H9 (cell line): Measurements from ENCODE around the gene ZNF730. TPM values are rescaled to one million over a fixed set of nuclear protein-coding genes. Genes with fewer than 3 reads are reported as not detected.
A peak's percentile ranks its signal among the peaks of the same experiment; 100 is the strongest.

Experiments
- DNase-seq: peaks from one replicate; pipeline ENCODE4 v3.0.0-alpha.2; 2017
- H2AFZ ChIP-seq: one replicate; pipeline ENCODE4 v1.6.1; 2013; ENCODE audit warnings: mild to moderate bottlenecking, low read length, control low read depth, moderate library complexity
- H2AK5ac ChIP-seq: 2 replicates; pipeline ENCODE4 v1.6.1; 2013; ENCODE audit warnings: low read length, control low read depth, mixed read lengths; ENCODE audit not compliant: insufficient read length
- H2BK120ac ChIP-seq: one replicate; pipeline ENCODE4 v1.6.1; 2013; ENCODE audit warnings: low read depth, mild to moderate bottlenecking, low read length, control low read depth, inconsistent platforms; ENCODE audit not compliant: poor library complexity, severe bottlenecking
- H2BK12ac ChIP-seq: 2 replicates; pipeline ENCODE4 v1.6.1; 2013; ENCODE audit warnings: low read length, control low read depth, mixed read lengths, low read depth; ENCODE audit not compliant: insufficient read length
- H2BK15ac ChIP-seq: 2 replicates; pipeline ENCODE4 v1.6.1; 2013; ENCODE audit warnings: low read depth, low read length, control low read depth
- H2BK20ac ChIP-seq: one replicate; pipeline ENCODE4 v1.6.1; 2013; ENCODE audit warnings: low read depth, mild to moderate bottlenecking, low read length, control low read depth, inconsistent platforms; ENCODE audit not compliant: poor library complexity, severe bottlenecking
- H2BK5ac ChIP-seq: 2 replicates; pipeline ENCODE4 v1.6.1; 2013; ENCODE audit warnings: low read length, control low read depth, mixed read lengths; ENCODE audit not compliant: insufficient read length
- H3K14ac ChIP-seq: 2 replicates; pipeline ENCODE4 v1.6.1; 2013; ENCODE audit warnings: low read length, control low read depth; ENCODE audit not compliant: insufficient read depth
- H3K18ac ChIP-seq: 2 replicates; pipeline ENCODE4 v1.6.1; 2013; ENCODE audit warnings: low read depth, mild to moderate bottlenecking, mixed read lengths, low read length, control low read depth; ENCODE audit not compliant: insufficient read length
- H3K23ac ChIP-seq: 2 replicates; pipeline ENCODE4 v1.6.1; 2013; ENCODE audit warnings: low read length, control low read depth, mixed read lengths, low read depth; ENCODE audit not compliant: insufficient read length
- H3K23me2 ChIP-seq: 2 replicates; pipeline ENCODE4 v1.6.1; 2013; ENCODE audit warnings: low read depth, mild to moderate bottlenecking, mixed read lengths, low read length, control low read depth; ENCODE audit not compliant: insufficient read length, poor library complexity, severe bottlenecking
- H3K27ac ChIP-seq: 2 replicates; pipeline ENCODE4 v1.5.1; 2013; ENCODE audit warnings: low read length, control low read depth, mixed read lengths, low read depth; ENCODE audit not compliant: insufficient read length
- H3K27me3 ChIP-seq: 2 replicates; pipeline ENCODE4 v1.6.1; 2013; ENCODE audit warnings: low read length, control low read depth, inconsistent platforms; ENCODE audit not compliant: insufficient read depth
- H3K4ac ChIP-seq: 2 replicates; pipeline ENCODE4 v1.6.1; 2013; ENCODE audit warnings: low read depth, mild to moderate bottlenecking, control low read depth, inconsistent platforms, low read length, moderate library complexity
- H3K4me1 ChIP-seq: 2 replicates; pipeline ENCODE4 v1.6.1; 2013; ENCODE audit warnings: low read length, control low read depth, inconsistent platforms; ENCODE audit not compliant: insufficient read depth
- H3K4me2 ChIP-seq: 2 replicates; pipeline ENCODE4 v1.6.1; 2013; ENCODE audit warnings: low read length, control low read depth, mixed read lengths; ENCODE audit not compliant: insufficient read length, insufficient read depth
- H3K56ac ChIP-seq: 2 replicates; pipeline ENCODE4 v1.6.1; 2013; ENCODE audit warnings: low read depth, mild to moderate bottlenecking, mixed read lengths, low read length, control low read depth; ENCODE audit not compliant: insufficient read length
- H3K79me1 ChIP-seq: 2 replicates; pipeline ENCODE4 v1.6.1; 2013; ENCODE audit warnings: low read depth, mild to moderate bottlenecking, moderate library complexity, low read length, control low read depth, inconsistent platforms; ENCODE audit not compliant: insufficient read depth, poor library complexity, severe bottlenecking
- H3K79me2 ChIP-seq: 2 replicates; pipeline ENCODE4 v1.6.1; 2013; ENCODE audit warnings: low read length, control low read depth, inconsistent platforms; ENCODE audit not compliant: insufficient read depth
- H3K9ac ChIP-seq: 2 replicates; pipeline ENCODE4 v1.6.1; 2013; ENCODE audit warnings: low read length, control low read depth, mixed read lengths; ENCODE audit not compliant: insufficient read length; ENCODE audit errors: extremely low read depth
- H3K9me3 ChIP-seq: one replicate; pipeline ENCODE4 v1.6.1; 2013; ENCODE audit warnings: low read depth, low read length, inconsistent platforms; ENCODE audit not compliant: control insufficient read depth
- H3T11ph ChIP-seq: one replicate; pipeline ENCODE4 v1.6.1; 2013; ENCODE audit warnings: mild to moderate bottlenecking, low read length, control low read depth, inconsistent platforms
- H4K20me1 ChIP-seq: one replicate; pipeline ENCODE4 v1.6.1; 2013; ENCODE audit not compliant: control insufficient read depth, insufficient read length, insufficient read depth
- H4K5ac ChIP-seq: 2 replicates; pipeline ENCODE4 v1.6.1; 2013; ENCODE audit warnings: low read depth, mild to moderate bottlenecking, mixed read lengths, low read length, control low read depth; ENCODE audit not compliant: insufficient read length
- H4K8ac ChIP-seq: replicated peaks from 2 replicates; pipeline ENCODE4 v1.6.1; 2013; ENCODE audit warnings: low read length, control low read depth, mixed read lengths, low read depth; ENCODE audit not compliant: insufficient read length
- H4K91ac ChIP-seq: 2 replicates; pipeline ENCODE4 v1.6.1; 2013; ENCODE audit warnings: low read depth, mild to moderate bottlenecking, moderate library complexity, mixed read lengths, low read length, control low read depth; ENCODE audit not compliant: insufficient read length
- H3K27ac Mint-ChIP-seq, 3 experiments: 2 replicates in 2 of 3; 3 replicates in 1 of 3; pipeline ENCODE4 v1.8.0; 2020 to 2021; ENCODE audit warnings: mixed read lengths in 3 of 3, mild to moderate bottlenecking in 1 of 3, moderate library complexity in 1 of 3
- H3K27me3 Mint-ChIP-seq: 2 replicates; pipeline ENCODE4 v1.8.0; 2021; ENCODE audit warnings: low read depth, mild to moderate bottlenecking, moderate library complexity, mixed read lengths
- H3K36me3 Mint-ChIP-seq, 3 experiments: 2 replicates in 2 of 3; 3 replicates in 1 of 3; pipeline ENCODE4 v1.8.0; 2020 to 2021; ENCODE audit warnings: low read depth in 3 of 3, mixed read lengths in 3 of 3; ENCODE audit not compliant: insufficient read depth in 1 of 3
- H3K4me1 Mint-ChIP-seq, 2 experiments: 2 replicates each; pipeline ENCODE4 v1.8.0; 2020; ENCODE audit warnings: mixed read lengths in 2 of 2
- H3K4me3 Mint-ChIP-seq, 2 experiments: 2 replicates in 1 of 2; 3 replicates in 1 of 2; pipeline ENCODE4 v1.8.0; 2020 to 2021; ENCODE audit warnings: mild to moderate bottlenecking in 2 of 2, mixed read lengths in 2 of 2, moderate library complexity in 1 of 2
- H3K9me3 Mint-ChIP-seq, 2 experiments: 2 replicates in 1 of 2; 3 replicates in 1 of 2; pipeline ENCODE4 v1.8.0; 2020; ENCODE audit warnings: mild to moderate bottlenecking in 2 of 2, mixed read lengths in 2 of 2, moderate library complexity in 1 of 2
- CTCF ChIP-seq: fragments of 200-600 bp; sonication (generic); conservative IDR thresholded peaks from 3 replicates; pipeline ENCODE4 v1.8.0; 2021; ENCODE audit warnings: antibody characterized with exemption, mild to moderate bottlenecking
- WGBS: extraction: QIAGEN DNeasy Blood & Tissue Kit; methylation state at CpG from one replicate; pipeline ENCODE4 v1.1.7; 2013; ENCODE audit warnings: missing lambda C conversion rate, low lambda C conversion rate, mixed read lengths; ENCODE audit not compliant: insufficient read length; ENCODE audit errors: extremely low coverage; 5-methylcytosine and 5-hydroxymethylcytosine counted together
- long read RNA-seq: library from polyadenylated mRNA; unstranded; transcript quantifications from one replicate; pipeline ENCODE4 v2.0.0, GENCODE V29; 2020
- total RNA-seq: library from RNA; stranded (reverse); gene quantifications from 2 replicates; pipeline ENCODE4 v1.2.1, GENCODE V29; 2021

The ZNF730 gene
- 19.7 and 21.4 TPM in 2 replicates for total RNA-seq
- long read RNA-seq, transcript ZNF730-202 (4 exons, 2,374 nt) = major isoform, 16 of 39 reads
- long read RNA-seq, partial matches to known transcripts = 0 of 39 reads
- long read RNA-seq, other reads (novel, unspliced or antisense) = 23 of 39 reads

GRCh38 chr19:23116802-23117571 is at the start of gene ZNF730:
TSS of gene ZNF730 (plus strand) at chr19:23117025. CDS start at chr19:23117174, 149 bp downstream.
- H3K14ac ChIP-seq = peak within 1 kb of the TSS; percentile 99

More at GRCh38 chr19:23116802-23117571, at the start of gene ZNF730:
- H3K27ac ChIP-seq = peak within 1 kb of the TSS; percentile 94
- Mint-ChIP-seq H3K4me3 (peak within 1 kb of the TSS; percentile 90 to 94), H3K27me3 (no peaks in the 10 kb centered on the region), H3K4me1 (peaks cover 16 to 18% of the 10 kb centered on the region in 2 experiments), H3K9me3 (peaks cover 3 to 23% of the 10 kb centered on the region in 2 experiments; a peak in 4 of 5 replicates), H3K27ac (peak within 1 kb of the TSS; percentile 99 to 100 (median 100)), H3K36me3 (peaks cover 23 to 32% (median 31%) of the 10 kb centered on the region in 3 experiments)
- H2BK120ac ChIP-seq = peak within 1 kb of the TSS; percentile 86
- H2BK15ac ChIP-seq = no peak within 1 kb of the TSS
- H2AFZ ChIP-seq = no peak within 1 kb of the TSS
- H4K8ac ChIP-seq = peak within 1 kb of the TSS; percentile 47
- H4K91ac ChIP-seq = no peak within 1 kb of the TSS
- H3K4me2 ChIP-seq = peak within 1 kb of the TSS; percentile 81
- peak within 1 kb of the TSS; percentile 99 for H3K18ac ChIP-seq
- peak within 1 kb of the TSS; percentile 76 for H4K5ac ChIP-seq
- H3K27me3 ChIP-seq = no peaks in the 10 kb centered on the region
- WGBS = no CpG with 5 or more reads among the region's 44 CpGs
- peak within 1 kb of the TSS; percentile 20 for H3T11ph ChIP-seq
- H2AK5ac ChIP-seq = no peak within 1 kb of the TSS
- no peaks in the 10 kb centered on the region for H3K79me2 ChIP-seq
- no peaks in the 10 kb centered on the region; the same call in 1 of the 2 replicates for H3K4me1 ChIP-seq
- H3K4ac ChIP-seq = no peak within 1 kb of the TSS
- no peak within 1 kb of the TSS for H3K56ac ChIP-seq
- H3K23me2 ChIP-seq = peaks cover 11% of the 10 kb centered on the region
- H3K79me1 ChIP-seq = peaks cover 3% of the 10 kb centered on the region
- no peaks in the 10 kb centered on the region for H3K9me3 ChIP-seq
- TF ChIP-seq CTCF = no peak
- H3K23ac ChIP-seq = no peak within 1 kb of the TSS
- H3K9ac ChIP-seq = peak within 1 kb of the TSS; percentile 98
- peak within 1 kb of the TSS; percentile 96 for H2BK5ac ChIP-seq
- no peak within 1 kb of the TSS for H2BK20ac ChIP-seq
- H2BK12ac ChIP-seq = peak within 1 kb of the TSS; percentile 93
- DNase-seq = peak; percentile 97
- H4K20me1 ChIP-seq = no peaks in the 10 kb centered on the region
